NAMALWA (cell line): Measurements from ENCODE around the gene FUS.
"Not testable (repeated sequence)": the region's sequence is repeated elsewhere in the genome, so short reads cannot be mapped to it uniquely, and the experiment has no call there.

Source experiments
- DNase-seq: peaks from one replicate; pipeline ENCODE4 v3.0.0-alpha.2; 2015; ENCODE audit warnings: low spot score

FUS gene

DNA sequence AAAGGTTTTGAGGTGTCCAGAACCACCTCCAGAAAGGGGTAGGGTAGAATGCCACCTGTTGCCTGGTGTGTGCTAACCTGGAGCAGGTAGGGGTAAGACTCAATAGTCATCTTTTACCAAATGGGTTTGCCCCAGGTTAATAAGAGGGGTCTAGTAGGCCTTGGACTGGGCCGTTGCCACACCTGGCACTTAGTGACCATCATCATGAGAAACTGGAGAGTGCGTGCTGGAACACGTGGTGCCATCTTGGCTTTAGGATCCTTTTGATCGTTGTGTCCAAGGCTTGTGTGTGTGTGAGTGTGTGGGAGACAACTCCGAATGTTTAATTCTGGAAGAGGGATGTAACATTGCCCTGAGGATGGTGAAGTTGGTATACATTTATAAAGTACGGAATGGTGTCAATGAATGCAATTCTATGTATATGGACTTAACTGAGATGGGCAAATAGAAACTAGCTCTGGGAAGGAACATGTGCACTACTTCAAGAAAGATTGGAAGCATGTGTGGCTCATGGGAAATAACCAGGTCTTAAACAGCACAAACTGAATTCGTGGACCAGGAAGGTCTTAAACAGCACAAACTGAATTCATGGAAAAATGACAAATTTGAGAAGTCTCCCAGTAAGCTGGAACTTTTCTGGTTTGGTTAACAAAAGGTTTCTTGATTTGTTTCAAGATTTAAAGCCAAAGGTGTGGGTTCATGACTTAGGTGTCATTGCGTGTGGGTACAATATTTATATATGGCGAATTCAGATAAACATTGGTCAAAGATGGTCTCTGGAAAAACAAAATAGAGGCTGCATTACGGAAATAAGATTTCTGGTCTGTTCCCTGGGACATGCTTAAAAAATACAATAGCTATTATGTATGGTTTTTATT, 7.2 kb downstream of the FUS start:
- DNase-seq = peak; percentile 39

GRCh38 chr16:31187808-31188189, 7.9 kb downstream of the FUS start:
- peak; percentile 50 for DNase-seq

- peak; percentile 51 for DNase-seq
Observed at GRCh38 chr16:31188450-31189411, 8.8 kb downstream of the FUS start.

DNA sequence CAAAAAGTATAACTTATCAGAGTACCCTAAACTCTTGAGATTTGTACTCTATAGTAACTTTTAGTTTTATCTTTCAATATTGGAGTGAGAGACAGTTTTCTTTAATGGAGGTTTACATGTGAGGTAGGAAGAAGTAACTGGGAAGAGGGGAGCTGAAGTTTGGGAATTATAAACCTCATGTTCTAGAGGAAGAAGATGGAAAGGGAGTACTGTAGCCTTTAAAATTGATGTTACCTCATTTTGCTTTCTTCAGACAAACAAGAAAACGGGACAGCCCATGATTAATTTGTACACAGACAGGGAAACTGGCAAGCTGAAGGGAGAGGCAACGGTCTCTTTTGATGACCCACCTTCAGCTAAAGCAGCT, 9.5 kb downstream of the FUS start:
- DNase-seq = no peak

GRCh38 chr16:31190061-31190460, 10.1 kb downstream of the FUS start:
- DNase-seq = no peak

DNA sequence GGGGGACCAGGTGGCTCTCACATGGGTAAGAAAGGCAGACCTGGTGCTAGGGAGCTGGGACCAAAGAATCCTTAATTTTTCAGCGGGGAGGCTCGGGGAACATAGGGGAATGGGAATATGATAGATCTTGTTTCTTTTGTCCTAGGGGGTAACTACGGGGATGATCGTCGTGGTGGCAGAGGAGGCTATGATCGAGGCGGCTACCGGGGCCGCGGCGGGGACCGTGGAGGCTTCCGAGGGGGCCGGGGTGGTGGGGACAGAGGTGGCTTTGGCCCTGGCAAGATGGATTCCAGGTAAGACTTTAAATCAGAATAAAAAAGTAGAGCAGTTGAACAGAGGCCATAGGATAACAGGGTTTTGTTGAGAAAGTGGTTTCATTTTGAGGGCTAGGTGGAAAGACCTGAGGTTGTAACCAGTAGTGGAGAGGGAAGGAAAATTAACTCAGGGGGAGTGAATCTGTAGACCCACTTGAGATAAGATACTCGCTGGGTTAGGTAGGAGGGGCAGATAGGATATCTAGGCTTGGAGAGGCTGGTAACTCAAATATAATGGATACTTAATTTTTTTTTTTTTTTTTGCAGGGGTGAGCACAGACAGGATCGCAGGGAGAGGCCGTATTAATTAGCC, 11.0 kb downstream of the FUS start:
- DNase-seq = peak; percentile 48

- DNase-seq = peak; percentile 47
Observed at GRCh38 chr16:31191697-31192428, 11.9 kb downstream of the FUS start.

DNA sequence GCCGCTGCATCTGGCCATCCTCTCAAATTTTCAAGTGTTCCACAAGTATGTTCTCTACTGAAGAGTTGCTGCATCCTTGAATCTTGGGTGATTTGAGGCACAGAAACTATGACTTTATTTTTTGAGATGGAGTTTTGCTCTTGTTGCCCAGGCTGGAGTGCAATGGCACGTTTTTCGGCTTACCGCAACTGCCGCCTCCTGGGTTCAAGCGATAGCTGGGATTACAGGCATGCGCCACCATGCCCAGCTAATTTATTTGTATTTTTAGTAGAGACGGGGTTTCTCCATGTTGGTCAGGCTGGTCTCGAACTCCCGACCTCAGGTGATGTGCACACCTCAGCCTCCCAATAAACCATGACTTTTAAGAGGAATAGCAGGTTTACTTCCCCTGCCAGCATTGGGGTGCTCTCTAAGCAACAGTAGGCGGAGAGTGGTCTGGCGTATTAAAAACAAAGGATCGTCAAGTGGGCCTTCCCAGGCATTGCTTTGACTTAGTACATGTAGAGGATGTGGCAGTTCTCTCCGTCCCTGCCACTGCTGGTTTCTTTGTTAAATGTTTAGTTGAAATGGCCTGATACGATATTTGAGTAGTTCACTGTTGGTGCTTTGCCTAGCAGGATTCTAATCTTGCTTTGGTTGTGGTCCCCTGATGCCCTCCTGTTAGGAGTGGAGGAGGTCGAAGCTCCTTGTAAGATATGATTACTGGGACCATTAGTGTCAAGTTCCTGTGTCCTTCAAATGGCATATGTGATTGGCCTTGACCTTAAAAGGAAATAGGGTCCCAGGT, 13.1 kb downstream of the FUS start:
- peak; percentile 50 for DNase-seq

DNA sequence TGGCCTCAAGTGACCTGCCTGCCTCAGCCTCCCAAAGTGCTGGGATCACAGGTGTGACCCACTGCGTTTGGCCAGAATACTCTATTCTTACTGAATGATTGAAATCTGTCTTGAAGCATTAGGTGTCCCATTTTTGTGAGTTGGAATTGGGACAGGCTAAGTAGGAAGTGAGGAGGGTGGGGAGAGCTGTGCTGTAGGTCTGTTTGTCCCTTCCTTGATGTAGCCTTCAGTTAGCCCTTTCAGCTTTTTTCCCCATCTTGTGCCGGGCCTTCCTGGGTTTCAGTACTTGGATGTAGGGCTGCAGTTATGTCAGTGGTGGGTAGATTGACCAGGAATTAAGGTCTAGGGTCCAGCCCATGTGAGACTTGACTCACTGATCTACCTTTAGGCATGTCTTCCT, 13.9 kb downstream of the FUS start:
- DNase-seq = no peak

DNA sequence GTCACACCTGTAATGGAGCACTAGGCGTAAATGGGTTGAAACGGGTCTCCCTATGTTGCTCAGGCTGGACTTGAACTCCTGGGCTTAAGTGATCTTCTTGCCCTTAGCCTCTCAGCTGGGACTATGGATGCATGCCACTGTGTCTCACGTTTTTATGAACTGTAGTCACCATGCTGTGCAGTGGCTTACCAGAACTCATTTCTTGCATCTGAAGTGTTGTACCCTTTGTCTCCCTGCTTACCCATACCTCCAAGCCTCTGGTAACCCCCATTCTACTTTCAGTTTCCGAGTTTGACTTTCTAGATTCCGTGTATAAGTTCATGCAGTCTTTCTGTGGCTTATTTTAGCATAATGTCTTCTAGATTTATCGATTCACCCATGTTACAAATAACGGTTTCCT, 15.0 kb downstream of the FUS start:
- peak; percentile 57 for DNase-seq

- not testable (repeated sequence) for DNase-seq
Observed at GRCh38 chr16:31195861-31196260, 15.9 kb downstream of the FUS start.

GRCh38 chr16:31196324-31197088, 16.6 kb downstream of the FUS start:
- DNase-seq = peak; percentile 40

DNA sequence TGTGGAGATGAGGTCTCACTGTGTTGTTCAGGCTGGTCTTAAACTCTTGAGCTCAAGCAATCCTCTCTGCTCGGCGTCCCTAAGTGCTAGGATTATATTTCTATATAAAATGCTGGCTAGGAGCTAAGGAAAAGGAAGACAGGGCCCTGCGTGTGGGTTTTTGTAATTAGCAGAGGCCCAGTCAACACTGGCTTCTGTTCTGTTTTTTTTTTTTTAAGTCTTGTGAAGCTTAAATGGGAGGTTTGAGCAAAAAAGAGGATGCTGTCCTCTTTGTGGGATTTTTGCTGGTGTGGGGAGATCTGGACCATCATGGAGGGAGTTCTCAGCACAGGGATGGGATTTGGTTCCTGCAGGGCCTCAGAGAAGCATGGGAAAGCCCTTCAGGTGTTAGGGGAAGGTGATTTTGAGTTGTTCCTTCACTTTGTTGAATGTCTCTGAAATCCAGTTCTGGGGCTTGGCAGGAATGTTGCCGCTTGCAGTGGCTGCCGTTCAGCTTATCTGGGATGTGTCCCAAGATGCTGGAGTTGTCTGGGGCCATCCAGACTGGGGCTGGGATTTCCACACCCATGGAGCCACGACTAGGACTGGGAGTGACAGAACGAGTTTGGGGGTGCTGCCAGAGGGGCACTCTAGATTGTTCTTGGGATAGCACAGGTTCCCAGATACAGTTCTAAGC, 18.4 kb downstream of the FUS start:
- DNase-seq = peak; percentile 51

DNA sequence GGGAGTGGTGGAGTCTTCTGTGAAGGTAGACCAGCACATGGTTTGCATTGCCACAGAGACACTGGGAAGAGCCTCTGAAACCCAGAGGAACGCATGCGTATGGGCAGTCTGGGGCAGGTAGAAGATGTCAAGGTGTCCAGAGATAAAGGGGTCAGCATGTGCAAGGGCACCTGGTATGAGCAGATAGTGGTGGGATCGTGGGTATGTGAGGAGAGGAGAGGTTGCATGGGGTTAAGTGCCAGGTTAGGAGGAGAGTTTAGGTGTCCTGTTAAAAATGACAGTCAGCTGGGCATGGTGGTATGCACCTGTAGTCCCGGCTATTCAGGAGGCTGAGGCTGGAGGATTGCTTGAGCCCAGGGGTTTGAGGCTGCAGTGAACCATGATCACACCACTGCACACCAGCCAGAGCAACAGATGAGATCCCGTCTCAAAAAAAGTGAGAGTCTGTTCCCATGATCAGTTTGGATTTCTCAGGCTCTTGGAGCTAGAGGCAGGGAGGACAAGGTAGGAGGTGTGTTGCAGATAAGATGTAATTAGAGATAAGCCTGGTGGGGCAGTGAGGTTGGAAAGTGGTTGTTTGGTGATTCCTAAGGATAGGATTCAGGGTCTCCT, 19.6 kb downstream of the FUS start:
- peak; percentile 41 for DNase-seq

GRCh38 chr16:31200111-31200510, 20.2 kb downstream of the FUS start:
- DNase-seq = not testable (repeated sequence)

DNA sequence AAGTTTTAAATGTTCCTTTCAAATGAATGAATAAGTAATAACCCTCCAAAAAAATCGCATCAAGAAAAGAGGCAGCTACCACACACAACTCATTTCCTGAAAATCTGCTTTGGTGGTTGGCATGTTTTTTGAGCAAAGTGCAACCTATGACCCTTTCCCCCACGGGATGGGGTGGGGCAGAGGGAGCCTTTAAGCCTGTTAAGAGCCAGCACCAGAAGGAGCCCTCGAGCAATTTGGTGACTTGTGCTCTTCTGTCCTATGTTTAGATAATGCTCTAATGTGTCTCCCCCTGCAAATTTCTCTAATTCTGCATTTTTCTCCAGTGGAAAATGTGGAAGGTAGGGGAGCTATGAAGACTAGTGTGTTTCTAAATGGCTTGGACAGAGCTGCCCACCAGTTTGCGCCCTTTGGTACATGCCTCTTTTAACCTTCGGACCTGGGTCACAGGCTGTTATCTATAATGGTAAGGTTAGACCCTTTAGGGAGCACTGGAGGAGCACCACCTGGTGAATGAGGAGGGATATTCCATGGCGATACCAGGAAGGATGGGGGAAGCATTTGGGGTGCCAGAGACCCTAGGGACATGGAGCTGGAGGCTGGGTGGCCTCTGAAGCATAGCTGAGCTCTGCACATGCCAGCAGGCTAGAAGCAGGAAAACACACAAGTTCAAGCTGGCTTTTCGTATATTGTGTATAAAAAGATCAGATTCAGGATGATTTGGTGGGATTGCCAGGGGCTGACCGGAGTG, 21.1 kb downstream of the FUS start:
- peak; percentile 83 for DNase-seq

DNA sequence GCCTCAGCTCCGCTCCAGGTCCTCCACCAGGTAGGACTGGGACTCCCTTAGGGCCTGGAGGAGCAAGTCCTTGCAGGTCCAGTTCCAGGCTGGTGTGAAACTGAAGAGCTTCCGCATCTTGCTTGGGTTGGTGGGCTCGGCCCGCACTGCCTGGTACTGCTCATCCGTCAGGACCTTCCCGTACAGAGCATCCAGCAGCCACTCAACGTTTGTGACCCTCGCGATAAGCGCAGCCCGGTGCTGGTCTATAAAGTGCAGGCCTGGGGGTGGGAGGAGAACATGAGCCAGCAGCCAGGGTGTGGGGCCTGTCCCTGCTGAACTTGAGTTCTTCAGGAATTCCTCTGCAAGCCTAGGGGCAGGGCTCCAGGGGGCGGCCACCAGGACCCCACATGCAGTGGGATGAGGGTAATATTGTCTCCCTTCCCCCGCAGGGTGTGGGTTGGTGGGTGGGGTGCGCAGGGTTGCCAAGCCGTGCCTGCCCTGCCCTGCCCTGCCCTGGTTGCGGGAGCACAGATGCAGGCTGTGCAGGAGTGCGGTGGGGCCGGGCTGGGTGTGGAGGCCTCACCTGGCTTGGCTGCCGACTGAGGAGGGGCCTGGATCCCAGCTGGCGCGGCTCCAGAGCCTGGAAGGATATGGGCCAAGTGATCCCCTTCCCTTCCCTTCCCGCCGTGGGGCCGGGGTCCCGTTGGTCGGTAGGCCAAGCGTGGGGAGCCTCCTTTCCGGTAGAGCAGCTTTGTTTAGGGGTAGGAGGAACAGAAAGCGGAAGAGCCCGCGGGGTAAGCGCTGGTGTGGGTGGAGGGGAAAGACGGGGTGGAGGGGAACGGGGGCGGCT, 21.9 kb downstream of the FUS start:
- peak; percentile 78 for DNase-seq
